ENCODE results near the gene MELK. TPM values are rescaled to one million over a fixed set of nuclear protein-coding genes. Genes with fewer than 3 reads are reported as not detected.

Gene MELK
- total RNA-seq, 3 donors from 2014 or later: 0.48 to 0.59 TPM; not detected in 1

DNA sequence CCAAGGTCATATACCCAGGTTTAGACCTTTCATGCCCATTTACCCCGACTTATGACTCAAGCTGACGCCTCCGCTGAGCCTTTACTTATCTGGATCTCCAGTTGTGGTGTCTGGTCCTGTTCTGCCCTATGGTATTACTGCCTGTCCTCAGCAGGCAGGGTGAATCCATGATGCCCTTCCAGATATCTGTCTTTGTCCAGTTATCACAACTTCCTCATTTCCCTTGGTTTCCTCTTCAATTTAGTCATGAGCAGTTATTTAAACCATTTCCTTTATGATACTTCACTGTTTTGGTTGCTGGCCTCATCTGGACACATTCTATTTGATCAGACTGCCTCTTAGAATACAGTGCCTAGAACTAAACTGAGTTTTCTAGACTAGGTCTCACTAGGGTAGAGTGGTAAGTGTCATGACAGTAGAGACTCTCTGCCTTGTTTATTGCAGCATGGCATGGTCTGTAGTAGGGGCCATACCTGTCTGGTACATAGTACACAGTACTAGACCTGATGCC, 93.3 kb downstream of the MELK start:
- H3K27me3 ChIP-seq: no peaks in the 10 kb centered on the region
- H3K4me1 ChIP-seq: no peaks in the 10 kb centered on the region
- H3K27ac ChIP-seq: no peak overlapping the region
- intact Hi-C loops (cut with DNase I; ENCODE audit: low total_unique reads): no loop called here
- H3K4me3 ChIP-seq: no peak overlapping the region
- no peaks in the 10 kb centered on the region for H3K9me3 ChIP-seq
- no peaks in the 10 kb centered on the region for H3K36me3 ChIP-seq
- DNase-seq (ENCODE audit: low spot score in 2 of 2): no peak
- TF ChIP-seq POLR2AphosphoS5 (IDR thresholded peaks at IDR 0.05) (no peak), POLR2A (IDR thresholded peaks at IDR 0.05) (no peak)
- TF ChIP-seq, protein P1, sequence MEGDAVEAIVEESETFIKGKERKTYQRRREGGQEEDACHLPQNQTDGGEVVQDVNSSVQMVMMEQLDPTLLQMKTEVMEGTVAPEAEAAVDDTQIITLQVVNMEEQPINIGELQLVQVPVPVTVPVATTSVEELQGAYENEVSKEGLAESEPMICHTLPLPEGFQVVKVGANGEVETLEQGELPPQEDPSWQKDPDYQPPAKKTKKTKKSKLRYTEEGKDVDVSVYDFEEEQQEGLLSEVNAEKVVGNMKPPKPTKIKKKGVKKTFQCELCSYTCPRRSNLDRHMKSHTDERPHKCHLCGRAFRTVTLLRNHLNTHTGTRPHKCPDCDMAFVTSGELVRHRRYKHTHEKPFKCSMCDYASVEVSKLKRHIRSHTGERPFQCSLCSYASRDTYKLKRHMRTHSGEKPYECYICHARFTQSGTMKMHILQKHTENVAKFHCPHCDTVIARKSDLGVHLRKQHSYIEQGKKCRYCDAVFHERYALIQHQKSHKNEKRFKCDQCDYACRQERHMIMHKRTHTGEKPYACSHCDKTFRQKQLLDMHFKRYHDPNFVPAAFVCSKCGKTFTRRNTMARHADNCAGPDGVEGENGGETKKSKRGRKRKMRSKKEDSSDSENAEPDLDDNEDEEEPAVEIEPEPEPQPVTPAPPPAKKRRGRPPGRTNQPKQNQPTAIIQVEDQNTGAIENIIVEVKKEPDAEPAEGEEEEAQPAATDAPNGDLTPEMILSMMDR (IDR thresholded peaks at IDR 0.05): no peak

DNA sequence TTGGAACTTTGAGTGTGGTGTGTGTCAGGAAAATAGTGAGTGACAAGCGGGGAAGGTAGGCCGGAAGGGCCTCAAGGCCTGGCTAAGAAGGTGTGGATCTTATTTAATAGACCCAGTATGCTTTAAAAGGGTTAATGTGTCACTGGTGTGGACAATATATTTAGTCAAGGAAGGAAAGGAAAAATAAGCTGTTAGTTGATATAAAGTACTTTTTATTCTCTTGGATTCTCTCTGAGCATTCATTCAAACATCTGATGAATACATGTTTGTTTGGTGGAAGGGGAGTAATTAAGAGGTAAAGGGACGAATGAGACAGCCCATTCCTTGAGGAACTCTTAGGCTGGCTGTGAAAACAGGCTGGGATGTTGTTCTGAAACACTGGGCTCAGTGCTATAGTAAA, 98.9 kb downstream of the MELK start:
- H3K27ac ChIP-seq: no peak overlapping the region
- intact Hi-C loops (cut with DNase I; ENCODE audit: low total_unique reads): no loop called here
- TF ChIP-seq, protein P1 (IDR thresholded peaks at IDR 0.05): no peak
- TF ChIP-seq POLR2AphosphoS5 (IDR thresholded peaks at IDR 0.05): no peak
- no peak for TF ChIP-seq POLR2A (IDR thresholded peaks at IDR 0.05)

DNA sequence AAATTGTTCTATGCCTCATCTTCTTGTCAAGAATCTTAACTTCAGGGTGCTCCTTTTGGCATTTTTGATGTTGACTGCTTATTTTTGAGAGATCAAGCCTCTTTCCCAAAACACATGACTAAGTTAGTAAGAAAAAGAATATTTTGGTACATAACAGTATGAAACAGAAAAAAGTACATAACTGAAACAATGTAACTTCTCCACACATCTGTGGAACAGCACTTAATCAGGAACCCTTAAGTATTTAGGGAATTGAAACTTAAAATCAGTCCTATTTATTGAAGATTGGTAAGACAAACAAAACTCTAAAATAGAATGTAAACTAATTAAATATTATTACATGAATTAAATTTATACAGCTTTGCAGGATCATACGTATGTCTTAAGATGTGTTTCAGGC, 103.4 kb downstream of the MELK start:
- DNase-seq (ENCODE audit: low spot score in 2 of 2): no peak
- TF ChIP-seq POLR2AphosphoS5 (IDR thresholded peaks at IDR 0.05) (no peak), POLR2A (IDR thresholded peaks at IDR 0.05) (no peak)
- TF ChIP-seq, protein P1 (IDR thresholded peaks at IDR 0.05): no peak
- H3K36me3 ChIP-seq: no peaks in the 10 kb centered on the region
- no peaks in the 10 kb centered on the region for H3K27me3 ChIP-seq
- H3K4me3 ChIP-seq: no peak overlapping the region
- no peaks in the 10 kb centered on the region for H3K9me3 ChIP-seq
- intact Hi-C loops (cut with DNase I; ENCODE audit: low total_unique reads): no loop called here
- no peaks in the 10 kb centered on the region for H3K4me1 ChIP-seq
- H3K27ac ChIP-seq: no peak overlapping the region

More for the DNA sequence above, 98.9 kb downstream of the MELK start:
- Histone ChIP-seq H3K4me1 (no peaks in the 10 kb centered on the region), H3K4me3 (no peak overlapping the region), H3K9me3 (no peaks in the 10 kb centered on the region), H3K36me3 (no peaks in the 10 kb centered on the region), H3K27me3 (no peaks in the 10 kb centered on the region)
- DNase-seq (ENCODE audit: low spot score in 2 of 2): no peak

DNA sequence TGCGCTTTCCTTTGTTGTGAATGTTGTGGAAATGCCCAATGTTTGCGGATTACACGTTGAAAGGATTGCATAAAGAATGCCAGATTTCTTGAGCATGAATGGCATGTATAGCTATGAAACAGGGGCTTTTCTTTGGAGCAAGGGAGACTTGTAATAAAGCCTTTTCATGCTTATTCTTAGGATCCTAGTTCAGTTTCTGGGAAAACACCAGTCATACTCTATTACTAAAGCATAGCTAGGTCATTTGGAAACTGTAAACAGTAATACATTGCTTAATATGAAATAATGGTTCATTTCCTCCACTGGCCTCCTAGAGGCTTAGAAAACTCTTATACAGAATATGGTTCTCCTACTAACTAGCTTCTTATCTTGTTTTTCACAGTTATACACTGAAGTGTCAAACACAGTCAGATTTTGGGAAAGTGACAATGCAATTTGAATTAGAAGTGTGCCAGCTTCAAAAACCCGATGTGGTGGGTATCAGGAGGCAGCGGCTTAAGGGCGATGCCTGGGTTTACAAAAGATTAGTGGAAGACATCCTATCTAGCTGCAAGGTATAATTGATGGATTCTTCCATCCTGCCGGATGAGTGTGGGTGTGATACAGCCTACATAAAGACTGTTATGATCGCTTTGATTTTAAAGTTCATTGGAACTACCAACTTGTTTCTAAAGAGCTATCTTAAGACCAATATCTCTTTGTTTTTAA, 104.2 kb downstream of the MELK start:
- no peak overlapping the region for H3K27ac ChIP-seq

DNA sequence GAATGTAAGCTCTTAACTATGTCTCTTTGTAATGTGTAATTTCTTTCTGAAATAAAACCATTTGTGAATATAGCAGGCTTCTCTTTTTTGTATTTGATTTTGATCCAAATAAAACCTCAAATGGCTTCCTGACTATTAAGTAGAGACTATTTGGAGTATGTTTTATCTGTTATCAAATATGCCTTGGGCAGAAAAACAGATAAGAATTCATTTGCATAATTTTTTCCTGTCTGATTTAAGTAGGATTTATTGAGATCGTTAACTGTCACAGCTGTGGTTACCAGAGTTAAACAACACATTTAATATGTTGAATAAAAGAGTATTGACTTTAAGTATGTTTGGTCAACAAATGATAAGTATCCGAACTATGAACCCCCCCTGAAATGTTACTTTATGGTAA, 104.9 kb downstream of the MELK start:
- intact Hi-C loops (cut with DNase I; ENCODE audit: low total_unique reads): no loop called here
- TF ChIP-seq POLR2A (IDR thresholded peaks at IDR 0.05) (no peak), POLR2AphosphoS5 (IDR thresholded peaks at IDR 0.05) (no peak)
- TF ChIP-seq, protein P1 (IDR thresholded peaks at IDR 0.05): no peak
- Histone ChIP-seq H3K9me3 (peaks cover 0 to 13% of the 10 kb centered on the region in 2 donors), H3K4me3 (no peak overlapping the region), H3K27me3 (no peaks in the 10 kb centered on the region), H3K36me3 (no peaks in the 10 kb centered on the region), H3K4me1 (no peaks in the 10 kb centered on the region), H3K27ac (no peak overlapping the region)
- no peak for DNase-seq (ENCODE audit: low spot score in 2 of 2)

More for the DNA sequence above, 104.2 kb downstream of the MELK start:
- DNase-seq (ENCODE audit: low spot score in 2 of 2): no peak
- Histone ChIP-seq H3K9me3 (peaks cover 0 to 7% of the 10 kb centered on the region in 2 donors), H3K36me3 (no peaks in the 10 kb centered on the region), H3K4me3 (no peak overlapping the region), H3K4me1 (no peaks in the 10 kb centered on the region), H3K27me3 (no peaks in the 10 kb centered on the region)
- intact Hi-C loops (cut with DNase I; ENCODE audit: low total_unique reads): no loop called here
- TF ChIP-seq, protein P1 (IDR thresholded peaks at IDR 0.05): no peak
- no peak for TF ChIP-seq POLR2A (IDR thresholded peaks at IDR 0.05)
- no peak for TF ChIP-seq POLR2AphosphoS5 (IDR thresholded peaks at IDR 0.05)

Measured in breast epithelium (tissue), 4 donors.